Thoracic aorta (tissue), 2 donors: ENCODE results near the gene TLCD5. TPM values are rescaled to one million over a fixed set of nuclear protein-coding genes. Genes with fewer than 3 reads are reported as not detected.
A peak's percentile ranks its signal among the peaks of the same experiment; 100 is the strongest.

Source experiments
- ATAC-seq: fragments of 150-250 bp; one replicate; pipeline ENCODE4 v1.8.0; 2017; ENCODE audit warnings: low read depth; ENCODE audit not compliant: insufficient number of reproducible peaks, low FRiP score
- DNase-seq: peaks from one replicate; pipeline ENCODE4 v3.0.0-alpha.2; 2020; ENCODE audit warnings: low spot score
- H3K27ac ChIP-seq, 2 donors: fragments of 200-600 bp; sonication (generic); 1 replicate in 1 of 2; 2 replicates in 1 of 2; pipeline ENCODE4 v1.5.1; 2016; ENCODE audit warnings: mild to moderate bottlenecking in 2 of 2, moderate library complexity in 2 of 2
- H3K27me3 ChIP-seq: fragments of 200-600 bp; sonication (generic); replicated peaks from 2 replicates; pipeline ENCODE4 v1.6.0; 2016; ENCODE audit warnings: mild to moderate bottlenecking; ENCODE audit not compliant: insufficient read depth
- H3K36me3 ChIP-seq: fragments of 200-600 bp; sonication (generic); one replicate; pipeline ENCODE4 v1.5.1; 2016
- H3K4me1 ChIP-seq, 2 donors: fragments of 200-600 bp; sonication (generic); 1 replicate in 1 of 2; 2 replicates in 1 of 2; pipeline versions ENCODE4 v1.5.1 to v1.6.0; 2016; ENCODE audit warnings: low read depth in 2 of 2, mild to moderate bottlenecking in 1 of 2; ENCODE audit not compliant: control insufficient read depth in 1 of 2
- H3K4me3 ChIP-seq: fragments of 200-600 bp; sonication (generic); 2 replicates; pipeline ENCODE4 v1.5.1; 2016; ENCODE audit warnings: mild to moderate bottlenecking
- H3K9me3 ChIP-seq: fragments of 200-600 bp; sonication (generic); 2 replicates; pipeline ENCODE4 v1.5.1; 2016
- total RNA-seq, 2 donors: library from RNA; depleted of rRNA; stranded (reverse); fragments of >200 nt; gene quantifications; one replicate each; pipeline versions ENCODE4 v1.1.0 to v1.2.3, GENCODE V29; 2016
- TF ChIP-seq, protein P1 (sequence below): fragments of 200-600 bp; sonication (generic); IDR thresholded peaks from one replicate; pipeline ENCODE4 v1.5.1; 2019; ENCODE audit warnings: antibody characterized with exemption

The TLCD5 gene
- total RNA-seq, 2 donors from 2014 or later, result 8.0 to 10.7 TPM

DNA sequence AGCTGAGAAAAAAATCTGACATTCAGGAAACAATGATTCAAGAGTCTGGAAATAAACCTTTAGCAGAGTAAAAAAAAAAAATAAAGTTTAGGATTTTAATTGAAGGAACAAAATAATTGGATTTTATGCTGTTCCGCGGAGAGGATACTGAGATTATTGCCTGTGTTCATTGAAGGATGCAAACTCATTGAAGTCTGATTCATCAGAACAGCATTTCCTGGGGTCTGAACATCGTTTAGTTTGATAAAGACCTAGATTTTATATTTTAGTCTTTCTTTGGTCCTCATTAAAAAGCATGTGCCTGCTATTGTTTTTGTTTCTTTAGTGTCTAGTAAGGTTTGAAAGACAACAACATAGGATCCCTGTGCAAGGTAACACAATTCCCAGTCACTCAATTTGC is 4.5 kb downstream of the TLCD5 start:
- Histone ChIP-seq H3K9me3 (no peaks in the 10 kb centered on the region), H3K36me3 (peaks cover 7% of the 10 kb centered on the region), H3K27ac (no peak overlapping the region), H3K27me3 (no peaks in the 10 kb centered on the region), H3K4me3 (no peak overlapping the region), H3K4me1 (peaks cover 42 to 69% of the 10 kb centered on the region in 2 donors)
- ATAC-seq, result no peak
- no peak for DNase-seq
- TF ChIP-seq, protein P1, sequence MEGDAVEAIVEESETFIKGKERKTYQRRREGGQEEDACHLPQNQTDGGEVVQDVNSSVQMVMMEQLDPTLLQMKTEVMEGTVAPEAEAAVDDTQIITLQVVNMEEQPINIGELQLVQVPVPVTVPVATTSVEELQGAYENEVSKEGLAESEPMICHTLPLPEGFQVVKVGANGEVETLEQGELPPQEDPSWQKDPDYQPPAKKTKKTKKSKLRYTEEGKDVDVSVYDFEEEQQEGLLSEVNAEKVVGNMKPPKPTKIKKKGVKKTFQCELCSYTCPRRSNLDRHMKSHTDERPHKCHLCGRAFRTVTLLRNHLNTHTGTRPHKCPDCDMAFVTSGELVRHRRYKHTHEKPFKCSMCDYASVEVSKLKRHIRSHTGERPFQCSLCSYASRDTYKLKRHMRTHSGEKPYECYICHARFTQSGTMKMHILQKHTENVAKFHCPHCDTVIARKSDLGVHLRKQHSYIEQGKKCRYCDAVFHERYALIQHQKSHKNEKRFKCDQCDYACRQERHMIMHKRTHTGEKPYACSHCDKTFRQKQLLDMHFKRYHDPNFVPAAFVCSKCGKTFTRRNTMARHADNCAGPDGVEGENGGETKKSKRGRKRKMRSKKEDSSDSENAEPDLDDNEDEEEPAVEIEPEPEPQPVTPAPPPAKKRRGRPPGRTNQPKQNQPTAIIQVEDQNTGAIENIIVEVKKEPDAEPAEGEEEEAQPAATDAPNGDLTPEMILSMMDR, result no peak

DNA sequence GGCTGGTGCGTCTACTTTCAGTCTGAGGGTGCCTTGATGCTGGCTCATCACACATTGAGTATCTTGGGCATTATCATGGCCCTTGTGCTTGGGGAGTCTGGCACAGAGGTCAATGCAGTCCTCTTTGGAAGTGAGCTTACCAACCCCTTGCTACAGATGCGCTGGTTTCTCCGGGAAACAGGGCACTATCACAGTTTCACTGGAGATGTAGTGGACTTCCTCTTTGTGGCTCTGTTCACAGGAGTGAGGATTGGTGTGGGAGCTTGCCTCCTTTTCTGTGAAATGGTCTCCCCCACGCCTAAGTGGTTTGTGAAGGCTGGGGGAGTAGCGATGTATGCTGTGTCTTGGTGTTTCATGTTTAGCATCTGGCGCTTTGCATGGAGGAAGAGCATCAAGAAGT is 4.9 kb downstream of the TLCD5 start:
- DNase-seq, result no peak
- no peak for ATAC-seq
- Histone ChIP-seq H3K4me3 (no peak overlapping the region), H3K27me3 (no peaks in the 10 kb centered on the region), H3K27ac (no peak overlapping the region), H3K36me3 (peaks cover 7% of the 10 kb centered on the region), H3K4me1 (peaks cover 42 to 69% of the 10 kb centered on the region in 2 donors), H3K9me3 (no peaks in the 10 kb centered on the region)
- TF ChIP-seq, protein P1, result no peak

GRCh38 chr11:120331301-120331996 is 6.3 kb downstream of the TLCD5 start:
- TF ChIP-seq, protein P1, result no peak
- peaks cover 7% of the 10 kb centered on the region for H3K36me3 ChIP-seq
- ATAC-seq, result no peak
- H3K27ac ChIP-seq, result peak overlapping the region; percentile 73 to 81
- H3K4me3 ChIP-seq, result no peak overlapping the region
- H3K9me3 ChIP-seq, result no peaks in the 10 kb centered on the region
- peaks cover 40 to 67% of the 10 kb centered on the region in 2 donors for H3K4me1 ChIP-seq
- DNase-seq, result no peak
- no peaks in the 10 kb centered on the region for H3K27me3 ChIP-seq

GRCh38 chr11:120332822-120333716 is 8.0 kb downstream of the TLCD5 start:
- peaks cover 30 to 51% of the 10 kb centered on the region in 2 donors for H3K4me1 ChIP-seq
- no peak for DNase-seq

More at GRCh38 chr11:120332822-120333716, 8.0 kb downstream of the TLCD5 start:
- Histone ChIP-seq H3K4me3 (no peak overlapping the region), H3K27ac (peak overlapping the region; percentile 73 to 81), H3K36me3 (peaks cover 7% of the 10 kb centered on the region), H3K9me3 (no peaks in the 10 kb centered on the region), H3K27me3 (no peaks in the 10 kb centered on the region)
- ATAC-seq, result peak; percentile 35
- TF ChIP-seq, protein P1, result no peak
